BLaER1 treated with 17β-estradiol and CSF1 and Interleukin-3, amounts not matched to agents 10 nM and 100 nM (cell line): Measurements from ENCODE around the gene PPARG.
A peak's percentile ranks its signal among the peaks of the same experiment; 100 is the strongest.

ENCODE experiments used
- H3K27ac ChIP-seq, 11 experiments: shearing (Covaris generic); formaldehyde crosslinking; 2 replicates each; pipeline ENCODE4 v1.8.1; 2022
- H3K27me3 ChIP-seq, 11 experiments: shearing (Covaris generic); formaldehyde crosslinking; 2 replicates each; pipeline ENCODE4 v1.8.1; 2022
- H3K36me3 ChIP-seq, 11 experiments: shearing (Covaris generic); formaldehyde crosslinking; 2 replicates each; pipeline ENCODE4 v1.8.1; 2022
- H3K4me1 ChIP-seq, 10 experiments: shearing (Covaris generic); formaldehyde crosslinking; 2 replicates each; pipeline ENCODE4 v1.8.1; 2022
- H3K4me2 ChIP-seq, 11 experiments: shearing (Covaris generic); formaldehyde crosslinking; 2 replicates each; pipeline ENCODE4 v1.8.1; 2022
- H3K4me3 ChIP-seq, 10 experiments: shearing (Covaris generic); formaldehyde crosslinking; 2 replicates each; pipeline ENCODE4 v1.8.1; 2022
- H3K9ac ChIP-seq, 11 experiments: shearing (Covaris generic); formaldehyde crosslinking; 2 replicates each; pipeline ENCODE4 v1.8.1; 2022
- H3K9me3 ChIP-seq, 11 experiments: shearing (Covaris generic); formaldehyde crosslinking; replicated peaks in 1 of 11; 2 replicates each; pipeline ENCODE4 v1.8.1; 2022
- H4K20me1 ChIP-seq, 11 experiments: shearing (Covaris generic); formaldehyde crosslinking; 2 replicates each; pipeline ENCODE4 v1.8.1; 2022
- Cebpa-rat ChIP-seq, 11 experiments: shearing (Covaris generic); IDR thresholded peaks; 2 replicates each; pipeline ENCODE4 v1.8.1; 2022

The PPARG gene

GRCh38 chr3:12352755-12353154 lies 63.9 kb downstream of the PPARG start:
- Histone ChIP-seq H3K9ac (no peak overlapping the region), H3K4me2 (no peak overlapping the region), H3K4me1 (peaks cover 0 to 47% (median 4%) of the 10 kb centered on the region in 10 experiments; a peak in 8 of 20 replicates), H3K9me3 (no peaks in the 10 kb centered on the region), H3K27ac (no peak overlapping the region), H3K27me3 (no peaks in the 10 kb centered on the region), H4K20me1 (no peaks in the 10 kb centered on the region), H3K4me3 (no peak overlapping the region), H3K36me3 (no peaks in the 10 kb centered on the region)
- TF ChIP-seq Cebpa-rat (IDR thresholded peaks at IDR 0.05) = no peak

- Histone ChIP-seq H3K9me3 (no peaks in the 10 kb centered on the region), H3K4me1 (peaks cover 0 to 47% (median 4%) of the 10 kb centered on the region in 10 experiments; a peak in 8 of 20 replicates), H3K4me3 (no peak overlapping the region), H3K36me3 (no peaks in the 10 kb centered on the region), H3K4me2 (peak overlapping the region in 2 of 11 experiments; percentile 4 to 15; a peak in 2 of 22 replicates), H4K20me1 (no peaks in the 10 kb centered on the region), H3K27ac (no peak overlapping the region; a peak in 1 of 22 replicates), H3K9ac (no peak overlapping the region), H3K27me3 (no peaks in the 10 kb centered on the region)
- TF ChIP-seq Cebpa-rat (IDR thresholded peaks at IDR 0.05) = no peak
Observed at GRCh38 chr3:12353796-12354525, 65.1 kb downstream of the PPARG start.

GRCh38 chr3:12356175-12356574 lies 67.3 kb downstream of the PPARG start:
- Histone ChIP-seq H3K4me2 (no peak overlapping the region), H3K36me3 (no peaks in the 10 kb centered on the region), H3K9me3 (peaks cover 0 to 6% (median 4%) of the 10 kb centered on the region in 11 experiments; a peak in 10 of 22 replicates), H3K27me3 (no peaks in the 10 kb centered on the region), H3K9ac (no peak overlapping the region), H3K4me1 (peaks cover 0 to 31% (median 0%) of the 10 kb centered on the region in 10 experiments; a peak in 8 of 20 replicates), H4K20me1 (no peaks in the 10 kb centered on the region), H3K27ac (no peak overlapping the region), H3K4me3 (no peak overlapping the region)
- no peak for TF ChIP-seq Cebpa-rat (IDR thresholded peaks at IDR 0.05)

DNA sequence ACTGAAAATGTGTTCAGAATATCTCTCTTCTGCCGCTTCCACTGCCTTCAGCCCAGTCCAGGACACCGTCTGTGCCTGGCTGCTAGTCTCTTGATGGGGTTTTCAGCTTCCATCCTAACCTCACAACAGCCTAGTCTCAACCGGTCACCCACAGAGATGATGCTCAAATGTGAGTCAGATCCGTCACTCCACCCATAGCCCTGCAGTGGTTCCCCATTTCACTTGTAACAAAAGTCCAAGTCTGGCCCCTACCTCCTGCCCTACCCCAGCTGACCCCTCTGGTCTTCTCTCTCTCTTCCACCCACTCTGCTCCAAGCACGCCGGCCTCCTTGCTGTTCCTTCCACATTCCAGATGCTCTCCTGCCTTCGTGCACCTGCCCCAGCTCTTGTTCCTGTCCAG lies 68.1 kb downstream of the PPARG start:
- no peaks in the 10 kb centered on the region for H3K27me3 ChIP-seq
- no peaks in the 10 kb centered on the region for H3K36me3 ChIP-seq
- H3K4me1 ChIP-seq = peaks cover 0 to 22% (median 0%) of the 10 kb centered on the region in 10 experiments; a peak in 6 of 20 replicates
- no peak overlapping the region for H3K4me3 ChIP-seq
- H3K4me2 ChIP-seq = peak overlapping the region in 3 of 11 experiments; percentile 11 to 31 (median 23); a peak in 3 of 22 replicates
- no peak overlapping the region for H3K9ac ChIP-seq
- TF ChIP-seq Cebpa-rat (IDR thresholded peaks at IDR 0.05) = no peak
- no peak overlapping the region for H3K27ac ChIP-seq
- H3K9me3 ChIP-seq = peaks cover 0 to 12% (median 9%) of the 10 kb centered on the region in 11 experiments; a peak in 14 of 22 replicates
- H4K20me1 ChIP-seq = no peaks in the 10 kb centered on the region

- no peak for TF ChIP-seq Cebpa-rat (IDR thresholded peaks at IDR 0.05)
- Histone ChIP-seq H3K4me1 (peaks cover 0 to 20% (median 0%) of the 10 kb centered on the region in 10 experiments; a peak in 6 of 20 replicates), H3K36me3 (no peaks in the 10 kb centered on the region), H4K20me1 (no peaks in the 10 kb centered on the region), H3K9ac (no peak overlapping the region), H3K9me3 (peaks cover 0 to 12% (median 9%) of the 10 kb centered on the region in 11 experiments; a peak in 14 of 22 replicates), H3K4me3 (no peak overlapping the region), H3K27ac (no peak overlapping the region), H3K4me2 (0 out of 22 replicates have a peak overlapping the region, but pooled peaks of 1 of the 11 experiments have one; percentile 31), H3K27me3 (no peaks in the 10 kb centered on the region)
Observed at GRCh38 chr3:12357456-12357855, 68.6 kb downstream of the PPARG start.

DNA sequence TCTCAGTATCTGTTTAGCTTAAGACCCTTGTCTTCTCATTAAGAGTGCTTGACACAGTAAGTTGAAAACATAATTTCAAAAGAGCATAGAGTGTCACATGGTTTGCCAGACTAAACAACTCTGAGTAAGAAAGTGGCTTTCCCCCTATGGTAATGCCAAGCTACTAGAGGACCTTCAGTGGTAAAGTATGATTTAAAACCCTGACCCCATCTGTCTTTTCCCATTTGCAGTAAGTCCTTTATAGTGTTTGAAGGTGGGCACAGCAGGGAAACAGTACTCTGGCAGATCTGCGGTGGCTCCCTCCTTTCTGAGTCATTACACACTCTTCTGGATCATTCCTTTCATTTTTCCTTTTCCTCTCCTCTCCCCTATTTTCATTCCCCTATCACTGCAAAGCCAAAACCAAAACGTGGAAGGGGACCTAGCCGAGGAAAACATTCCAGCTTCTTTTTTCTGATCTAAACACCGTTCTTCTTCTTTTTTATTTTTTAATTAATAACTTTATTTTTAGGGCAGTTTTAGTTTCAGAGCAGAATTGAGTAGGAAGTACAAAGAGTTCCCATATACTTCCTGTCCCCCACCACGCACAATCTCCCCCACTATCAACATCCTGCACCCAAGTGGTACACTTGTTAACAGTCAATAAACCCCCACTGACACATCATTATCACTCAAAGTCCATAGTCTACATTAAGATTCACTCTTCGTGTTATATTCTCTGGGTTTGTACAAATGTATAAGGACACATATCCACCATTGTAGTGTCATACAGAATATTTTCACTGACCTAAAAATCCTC lies 74.7 kb downstream of the PPARG start:
- no peak overlapping the region for H3K27ac ChIP-seq
- no peak overlapping the region for H3K4me3 ChIP-seq
- no peaks in the 10 kb centered on the region for H3K36me3 ChIP-seq
- no peaks in the 10 kb centered on the region for H4K20me1 ChIP-seq
- TF ChIP-seq Cebpa-rat (IDR thresholded peaks at IDR 0.05) = no peak
- no peaks in the 10 kb centered on the region for H3K27me3 ChIP-seq
- peaks cover 0 to 6% (median 0%) of the 10 kb centered on the region in 10 experiments; a peak in 2 of 20 replicates for H3K4me1 ChIP-seq
- H3K9me3 ChIP-seq = peaks cover 0 to 21% (median 10%) of the 10 kb centered on the region in 11 experiments; a peak in 14 of 22 replicates
- H3K4me2 ChIP-seq = peak overlapping the region in 2 of 11 experiments; percentile 23 to 30; a peak in 1 of 22 replicates
- H3K9ac ChIP-seq = no peak overlapping the region

GRCh38 chr3:12367346-12367745 lies 78.5 kb downstream of the PPARG start:
- H3K4me3 ChIP-seq = no peak overlapping the region
- peaks cover 0 to 9% (median 0%) of the 10 kb centered on the region in 11 experiments; a peak in 4 of 22 replicates for H3K9me3 ChIP-seq
- H3K9ac ChIP-seq = no peak overlapping the region
- no peak overlapping the region for H3K27ac ChIP-seq
- H3K36me3 ChIP-seq = no peaks in the 10 kb centered on the region
- no peaks in the 10 kb centered on the region for H4K20me1 ChIP-seq
- H3K4me2 ChIP-seq = no peak overlapping the region
- TF ChIP-seq Cebpa-rat (IDR thresholded peaks at IDR 0.05) = no peak
- peaks cover 0 to 6% (median 0%) of the 10 kb centered on the region in 10 experiments; a peak in 2 of 20 replicates for H3K4me1 ChIP-seq
- H3K27me3 ChIP-seq = no peaks in the 10 kb centered on the region

DNA sequence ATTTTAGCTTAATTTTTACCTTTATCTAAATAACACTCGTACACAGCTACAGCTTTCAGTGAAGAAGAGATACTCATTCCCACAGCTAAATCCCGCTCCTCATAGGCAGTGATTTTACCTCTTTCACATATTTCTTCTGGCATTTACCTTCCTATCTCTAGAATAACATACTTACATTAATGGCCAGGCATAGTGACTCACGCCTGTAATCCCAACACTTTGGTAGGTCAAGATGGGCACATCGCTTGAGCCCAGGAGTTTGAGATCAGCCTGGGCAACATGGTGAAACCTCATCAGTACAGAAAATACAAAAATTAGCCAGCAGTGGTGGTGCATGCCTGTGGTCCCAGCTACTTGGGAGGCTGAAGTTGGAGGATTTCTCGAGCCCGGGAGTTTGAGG lies 80.2 kb downstream of the PPARG start:
- no peaks in the 10 kb centered on the region for H3K4me1 ChIP-seq
- H3K27me3 ChIP-seq = no peaks in the 10 kb centered on the region
- H3K9me3 ChIP-seq = peaks cover 0 to 9% (median 0%) of the 10 kb centered on the region in 11 experiments; a peak in 4 of 22 replicates
- no peak overlapping the region for H3K27ac ChIP-seq
- H3K9ac ChIP-seq = no peak overlapping the region
- no peaks in the 10 kb centered on the region for H3K36me3 ChIP-seq
- no peaks in the 10 kb centered on the region for H4K20me1 ChIP-seq
- H3K4me3 ChIP-seq = no peak overlapping the region
- H3K4me2 ChIP-seq = no peak overlapping the region
- no peak for TF ChIP-seq Cebpa-rat (IDR thresholded peaks at IDR 0.05)

DNA sequence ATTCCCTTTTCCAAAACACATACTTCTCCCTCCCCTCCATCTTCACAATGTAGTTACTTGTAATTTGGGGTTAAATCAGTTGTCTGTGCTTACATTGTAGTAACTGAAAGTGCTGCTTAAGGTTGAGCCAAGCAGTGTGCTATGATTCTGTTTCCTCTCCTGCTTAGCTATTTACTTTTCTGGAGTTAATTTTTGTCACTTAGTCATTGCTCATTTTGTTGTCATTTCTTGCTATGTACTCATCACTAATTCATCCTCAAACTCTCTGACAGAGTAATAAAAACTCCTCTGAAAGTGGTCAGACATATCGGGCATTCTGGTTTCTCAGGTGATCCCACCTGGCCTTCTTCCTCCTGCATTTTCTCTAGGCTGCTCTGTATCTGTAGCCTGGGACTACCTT lies 80.7 kb downstream of the PPARG start:
- Histone ChIP-seq H4K20me1 (no peaks in the 10 kb centered on the region), H3K9ac (no peak overlapping the region), H3K4me3 (no peak overlapping the region), H3K4me2 (no peak overlapping the region), H3K4me1 (no peaks in the 10 kb centered on the region), H3K9me3 (peaks cover 0 to 9% (median 0%) of the 10 kb centered on the region in 11 experiments; a peak in 4 of 22 replicates), H3K36me3 (no peaks in the 10 kb centered on the region), H3K27ac (no peak overlapping the region), H3K27me3 (no peaks in the 10 kb centered on the region)
- TF ChIP-seq Cebpa-rat (IDR thresholded peaks at IDR 0.05) = no peak
